ENCODE measurements around the gene MMD2.

MMD2 gene

DNA sequence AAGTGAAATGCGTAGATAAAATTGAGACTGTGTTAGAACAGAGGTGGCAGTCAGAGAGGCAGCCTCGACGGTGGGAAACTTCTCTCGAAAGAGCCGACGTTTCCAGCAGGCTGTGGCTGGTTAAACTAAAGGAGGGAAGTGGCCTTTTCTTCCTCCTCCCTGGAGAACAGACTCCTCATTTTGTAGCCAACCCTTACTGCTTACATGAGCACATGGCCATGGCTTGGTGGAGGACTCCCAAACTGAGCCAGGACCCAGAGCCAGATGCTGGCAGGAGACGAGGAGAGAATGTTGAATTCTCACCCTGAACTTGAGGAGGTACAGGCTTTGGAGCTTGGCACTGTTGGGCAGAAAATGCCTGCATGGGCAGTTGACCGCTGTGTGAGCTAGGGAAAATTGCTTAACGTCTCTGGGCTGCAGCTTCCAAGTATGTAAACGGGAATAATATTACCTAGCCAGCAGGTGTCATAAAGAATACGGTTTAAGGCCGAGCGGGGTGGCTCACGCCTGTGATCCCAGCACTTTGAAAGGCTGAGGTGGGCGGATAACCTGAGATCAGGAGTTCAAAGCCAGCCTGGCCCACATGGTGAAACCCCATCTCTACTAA, 24.5 kb downstream of the MMD2 start:
- Histone ChIP-seq H3K4me3 (ENCODE audit: low read depth in 1 of 2, low read length in 2 of 2) (no peak overlapping the region), H3K9me3 (ENCODE audit: control insufficient read depth in 1 of 2, low read length in 2 of 2) (no peaks in the 10 kb centered on the region), H3K36me3 (ENCODE audit: control insufficient read depth in 1 of 2, insufficient read depth in 2 of 2, low read length in 2 of 2) (no peaks in the 10 kb centered on the region), H3K9ac (ENCODE audit: low read depth in 1 of 2, low read length in 2 of 2) (no peak overlapping the region), H3K27ac (ENCODE audit: low read depth, low read length) (no peak overlapping the region), H3K4me1 (ENCODE audit: control insufficient read depth in 1 of 2, insufficient read depth in 2 of 2, low read length in 2 of 2) (no peaks in the 10 kb centered on the region), H3K27me3 (ENCODE audit: control insufficient read depth in 1 of 2, insufficient read depth in 2 of 2, low read length in 2 of 2) (no peaks in the 10 kb centered on the region)

- no peaks in the 10 kb centered on the region for H3K36me3 ChIP-seq (ENCODE audit: control insufficient read depth in 1 of 2, insufficient read depth in 2 of 2, low read length in 2 of 2)
- H3K4me1 ChIP-seq (ENCODE audit: control insufficient read depth in 1 of 2, insufficient read depth in 2 of 2, low read length in 2 of 2): no peaks in the 10 kb centered on the region
- H3K9me3 ChIP-seq (ENCODE audit: control insufficient read depth in 1 of 2, low read length in 2 of 2): no peaks in the 10 kb centered on the region
- no peak overlapping the region for H3K9ac ChIP-seq (ENCODE audit: low read depth in 1 of 2, low read length in 2 of 2)
- no peak overlapping the region for H3K27ac ChIP-seq (ENCODE audit: low read depth, low read length)
- H3K4me3 ChIP-seq (ENCODE audit: low read depth in 1 of 2, low read length in 2 of 2): no peak overlapping the region
- H3K27me3 ChIP-seq (ENCODE audit: control insufficient read depth in 1 of 2, insufficient read depth in 2 of 2, low read length in 2 of 2): no peaks in the 10 kb centered on the region
Measured at GRCh38 chr7:4931943-4932342, 27.0 kb downstream of the MMD2 start.

DNA sequence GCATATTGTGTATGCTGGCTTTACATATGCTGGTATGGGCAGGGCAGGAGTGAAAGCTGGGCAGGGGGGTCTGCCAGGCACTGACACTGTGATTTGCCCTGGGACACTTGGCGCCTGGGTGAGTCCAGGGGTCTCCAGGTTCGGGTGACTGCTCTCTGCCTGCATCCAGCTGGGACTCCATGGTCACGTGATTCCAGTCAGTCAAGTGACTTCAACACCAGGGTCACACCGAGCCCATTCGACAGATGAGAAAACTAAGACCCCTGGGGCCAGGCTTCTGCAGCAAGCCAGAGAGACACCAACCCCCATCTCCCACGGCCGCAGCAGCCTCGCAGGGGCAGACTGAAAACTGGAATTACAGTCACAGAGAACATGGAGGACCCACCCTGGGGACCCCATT, 30.0 kb downstream of the MMD2 start:
- Histone ChIP-seq H3K36me3 (ENCODE audit: control insufficient read depth in 1 of 2, insufficient read depth in 2 of 2, low read length in 2 of 2) (no peaks in the 10 kb centered on the region), H3K27me3 (ENCODE audit: control insufficient read depth in 1 of 2, insufficient read depth in 2 of 2, low read length in 2 of 2) (no peaks in the 10 kb centered on the region), H3K27ac (ENCODE audit: low read depth, low read length) (no peak overlapping the region), H3K4me1 (ENCODE audit: control insufficient read depth in 1 of 2, insufficient read depth in 2 of 2, low read length in 2 of 2) (no peaks in the 10 kb centered on the region), H3K9me3 (ENCODE audit: control insufficient read depth in 1 of 2, low read length in 2 of 2) (no peaks in the 10 kb centered on the region), H3K9ac (ENCODE audit: low read depth in 1 of 2, low read length in 2 of 2) (no peak overlapping the region), H3K4me3 (ENCODE audit: low read depth in 1 of 2, low read length in 2 of 2) (no peak overlapping the region)

DNA sequence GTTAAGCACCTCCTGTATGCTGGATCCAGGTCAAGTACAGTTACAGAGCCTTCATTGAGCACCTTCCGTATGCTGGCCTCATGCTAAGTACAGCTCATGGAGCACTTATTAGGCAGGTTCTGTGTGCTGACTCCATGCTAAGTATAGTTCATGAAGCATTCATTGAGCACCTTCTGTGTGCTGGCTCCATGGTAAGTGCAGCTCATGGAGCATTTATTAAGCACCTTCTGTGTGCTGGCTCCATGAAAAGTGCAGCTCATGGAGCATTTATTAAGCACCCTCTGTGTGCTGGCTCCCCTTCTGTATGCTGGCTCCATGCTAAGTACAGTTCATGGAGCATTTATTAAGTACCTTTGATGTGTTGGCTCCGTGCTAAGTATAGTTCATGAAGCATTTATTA, 30.5 kb downstream of the MMD2 start:
- no peak overlapping the region for H3K9ac ChIP-seq (ENCODE audit: low read depth in 1 of 2, low read length in 2 of 2)
- no peak overlapping the region for H3K4me3 ChIP-seq (ENCODE audit: low read depth in 1 of 2, low read length in 2 of 2)
- H3K27ac ChIP-seq (ENCODE audit: low read depth, low read length): no peak overlapping the region
- no peaks in the 10 kb centered on the region for H3K36me3 ChIP-seq (ENCODE audit: control insufficient read depth in 1 of 2, insufficient read depth in 2 of 2, low read length in 2 of 2)
- no peaks in the 10 kb centered on the region for H3K4me1 ChIP-seq (ENCODE audit: control insufficient read depth in 1 of 2, insufficient read depth in 2 of 2, low read length in 2 of 2)
- H3K9me3 ChIP-seq (ENCODE audit: control insufficient read depth in 1 of 2, low read length in 2 of 2): no peaks in the 10 kb centered on the region
- H3K27me3 ChIP-seq (ENCODE audit: control insufficient read depth in 1 of 2, insufficient read depth in 2 of 2, low read length in 2 of 2): no peaks in the 10 kb centered on the region

DNA sequence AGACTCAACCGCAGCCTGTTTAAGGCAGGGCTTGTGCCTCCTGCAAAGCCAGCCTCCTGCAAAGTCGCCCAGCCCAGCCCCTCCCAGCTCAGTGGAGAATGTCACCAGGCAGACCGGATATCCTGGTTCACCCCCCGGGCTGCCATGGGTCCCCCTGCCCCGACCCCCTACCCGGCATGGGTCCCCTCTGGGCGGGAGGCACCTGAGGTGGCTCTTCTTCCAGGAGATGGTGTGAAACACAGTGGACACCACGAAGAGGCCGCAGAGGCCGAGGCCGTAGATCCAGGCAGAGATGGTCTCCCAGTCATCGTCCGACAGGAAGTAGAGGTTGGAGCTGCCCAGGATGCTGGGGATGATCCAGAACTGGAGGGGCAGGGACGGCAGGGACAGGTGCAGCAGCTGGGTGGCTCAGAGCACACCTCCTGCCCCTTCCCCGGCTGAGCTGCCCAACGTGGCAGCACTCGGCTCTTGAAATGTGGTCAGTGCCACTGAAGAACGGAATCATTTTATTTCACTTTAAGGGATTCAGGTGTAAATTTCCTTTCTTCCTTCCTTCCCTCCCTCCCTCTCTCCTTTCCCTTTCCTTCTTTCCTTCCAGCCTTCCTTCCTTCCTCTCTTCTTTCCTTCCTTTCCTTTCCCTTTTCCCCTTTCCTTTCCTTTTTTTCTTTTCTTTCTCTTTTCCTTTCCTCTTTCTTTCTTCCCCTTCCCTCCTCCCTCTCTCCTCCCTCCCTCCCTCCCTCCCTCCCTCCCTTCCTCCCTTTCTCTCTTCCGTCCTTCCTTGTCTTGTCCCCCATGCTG, 38.8 kb downstream of the MMD2 start:
- Histone ChIP-seq H3K9ac (ENCODE audit: low read depth in 1 of 2, low read length in 2 of 2) (no peak overlapping the region), H3K9me3 (ENCODE audit: control insufficient read depth in 1 of 2, low read length in 2 of 2) (no peaks in the 10 kb centered on the region), H3K27ac (ENCODE audit: low read depth, low read length) (no peak overlapping the region), H3K4me1 (ENCODE audit: control insufficient read depth in 1 of 2, insufficient read depth in 2 of 2, low read length in 2 of 2) (no peaks in the 10 kb centered on the region), H3K4me3 (ENCODE audit: low read depth in 1 of 2, low read length in 2 of 2) (no peak overlapping the region), H3K27me3 (ENCODE audit: control insufficient read depth in 1 of 2, insufficient read depth in 2 of 2, low read length in 2 of 2) (no peaks in the 10 kb centered on the region), H3K36me3 (ENCODE audit: control insufficient read depth in 1 of 2, insufficient read depth in 2 of 2, low read length in 2 of 2) (no peaks in the 10 kb centered on the region)

- H3K27me3 ChIP-seq (ENCODE audit: control insufficient read depth in 1 of 2, insufficient read depth in 2 of 2, low read length in 2 of 2): no peaks in the 10 kb centered on the region
- no peak overlapping the region for H3K9ac ChIP-seq (ENCODE audit: low read depth in 1 of 2, low read length in 2 of 2)
Measured at GRCh38 chr7:4916113-4916512, 42.9 kb downstream of the MMD2 start.

GRCh38 chr7:4911111-4911828, 47.7 kb downstream of the MMD2 start:
- Histone ChIP-seq H3K27me3 (ENCODE audit: control insufficient read depth in 1 of 2, insufficient read depth in 2 of 2, low read length in 2 of 2) (no peaks in the 10 kb centered on the region), H3K36me3 (ENCODE audit: control insufficient read depth in 1 of 2, insufficient read depth in 2 of 2, low read length in 2 of 2) (no peaks in the 10 kb centered on the region), H3K4me1 (ENCODE audit: control insufficient read depth in 1 of 2, insufficient read depth in 2 of 2, low read length in 2 of 2) (no peaks in the 10 kb centered on the region), H3K9ac (ENCODE audit: low read depth in 1 of 2, low read length in 2 of 2) (no peak overlapping the region), H3K4me3 (ENCODE audit: low read depth in 1 of 2, low read length in 2 of 2) (no peak overlapping the region), H3K9me3 (ENCODE audit: control insufficient read depth in 1 of 2, low read length in 2 of 2) (peaks cover 0 to 3% of the 10 kb centered on the region in 2 donors), H3K27ac (ENCODE audit: low read depth, low read length) (no peak overlapping the region)

More at GRCh38 chr7:4916113-4916512, 42.9 kb downstream of the MMD2 start:
- Histone ChIP-seq H3K36me3 (ENCODE audit: control insufficient read depth in 1 of 2, insufficient read depth in 2 of 2, low read length in 2 of 2) (no peaks in the 10 kb centered on the region), H3K4me3 (ENCODE audit: low read depth in 1 of 2, low read length in 2 of 2) (no peak overlapping the region), H3K4me1 (ENCODE audit: control insufficient read depth in 1 of 2, insufficient read depth in 2 of 2, low read length in 2 of 2) (no peaks in the 10 kb centered on the region), H3K9me3 (ENCODE audit: control insufficient read depth in 1 of 2, low read length in 2 of 2) (no peaks in the 10 kb centered on the region), H3K27ac (ENCODE audit: low read depth, low read length) (no peak overlapping the region)

DNA sequence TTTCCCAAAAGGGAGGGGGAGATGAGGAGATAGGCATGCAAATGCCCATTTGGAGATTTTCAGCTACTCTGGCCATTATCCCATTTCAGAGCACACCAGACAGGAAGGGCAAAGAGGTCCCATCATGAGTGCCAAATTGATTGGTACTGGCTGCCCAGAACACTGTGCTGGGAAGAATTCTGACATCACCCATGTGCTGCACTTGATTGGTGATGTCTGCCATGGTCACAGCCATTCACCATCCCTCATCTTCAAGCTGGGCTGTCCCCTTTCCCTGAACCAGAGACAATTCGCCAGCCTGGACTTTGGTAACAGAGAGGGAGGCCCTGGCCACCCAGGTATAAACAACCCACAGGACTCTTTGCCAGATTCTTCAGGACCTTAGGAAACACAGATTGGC, 52.3 kb downstream of the MMD2 start:
- no peaks in the 10 kb centered on the region for H3K27me3 ChIP-seq (ENCODE audit: control insufficient read depth in 1 of 2, insufficient read depth in 2 of 2, low read length in 2 of 2)
- no peaks in the 10 kb centered on the region for H3K36me3 ChIP-seq (ENCODE audit: control insufficient read depth in 1 of 2, insufficient read depth in 2 of 2, low read length in 2 of 2)
- no peak overlapping the region for H3K9ac ChIP-seq (ENCODE audit: low read depth in 1 of 2, low read length in 2 of 2)
- H3K9me3 ChIP-seq (ENCODE audit: control insufficient read depth in 1 of 2, low read length in 2 of 2): peaks cover 0 to 3% of the 10 kb centered on the region in 2 donors
- H3K4me3 ChIP-seq (ENCODE audit: low read depth in 1 of 2, low read length in 2 of 2): no peak overlapping the region
- no peaks in the 10 kb centered on the region for H3K4me1 ChIP-seq (ENCODE audit: control insufficient read depth in 1 of 2, insufficient read depth in 2 of 2, low read length in 2 of 2)
- H3K27ac ChIP-seq (ENCODE audit: low read depth, low read length): no peak overlapping the region

- Histone ChIP-seq H3K4me3 (ENCODE audit: low read depth in 1 of 2, low read length in 2 of 2) (no peak overlapping the region), H3K9me3 (ENCODE audit: control insufficient read depth in 1 of 2, low read length in 2 of 2) (peaks cover 0 to 3% of the 10 kb centered on the region in 2 donors), H3K9ac (ENCODE audit: low read depth in 1 of 2, low read length in 2 of 2) (no peak overlapping the region), H3K27ac (ENCODE audit: low read depth, low read length) (no peak overlapping the region), H3K36me3 (ENCODE audit: control insufficient read depth in 1 of 2, insufficient read depth in 2 of 2, low read length in 2 of 2) (no peaks in the 10 kb centered on the region), H3K27me3 (ENCODE audit: control insufficient read depth in 1 of 2, insufficient read depth in 2 of 2, low read length in 2 of 2) (no peaks in the 10 kb centered on the region), H3K4me1 (ENCODE audit: control insufficient read depth in 1 of 2, insufficient read depth in 2 of 2, low read length in 2 of 2) (no peaks in the 10 kb centered on the region)
Measured at GRCh38 chr7:4905171-4905570, 53.8 kb downstream of the MMD2 start.

- Histone ChIP-seq H3K4me3 (ENCODE audit: low read depth in 1 of 2, low read length in 2 of 2) (no peak overlapping the region), H3K9ac (ENCODE audit: low read depth in 1 of 2, low read length in 2 of 2) (no peak overlapping the region), H3K27me3 (ENCODE audit: control insufficient read depth in 1 of 2, insufficient read depth in 2 of 2, low read length in 2 of 2) (no peaks in the 10 kb centered on the region), H3K36me3 (ENCODE audit: control insufficient read depth in 1 of 2, insufficient read depth in 2 of 2, low read length in 2 of 2) (no peaks in the 10 kb centered on the region), H3K27ac (ENCODE audit: low read depth, low read length) (no peak overlapping the region), H3K9me3 (ENCODE audit: control insufficient read depth in 1 of 2, low read length in 2 of 2) (peaks cover 0 to 3% of the 10 kb centered on the region in 2 donors), H3K4me1 (ENCODE audit: control insufficient read depth in 1 of 2, insufficient read depth in 2 of 2, low read length in 2 of 2) (no peaks in the 10 kb centered on the region)
Measured at GRCh38 chr7:4904346-4904745, 54.6 kb downstream of the MMD2 start.

All from duodenal mucosa (tissue), 2 donors.